ENCODE data around the gene INPP4B.

The INPP4B gene

GRCh38 chr4:142341268-142341667 is 504.8 kb downstream of the INPP4B start:
- no peak for DNase-seq (ENCODE audit: low read depth)

- no peak for DNase-seq (ENCODE audit: low read depth)
Measured at GRCh38 chr4:142339053-142339452, 507.0 kb downstream of the INPP4B start.

DNA sequence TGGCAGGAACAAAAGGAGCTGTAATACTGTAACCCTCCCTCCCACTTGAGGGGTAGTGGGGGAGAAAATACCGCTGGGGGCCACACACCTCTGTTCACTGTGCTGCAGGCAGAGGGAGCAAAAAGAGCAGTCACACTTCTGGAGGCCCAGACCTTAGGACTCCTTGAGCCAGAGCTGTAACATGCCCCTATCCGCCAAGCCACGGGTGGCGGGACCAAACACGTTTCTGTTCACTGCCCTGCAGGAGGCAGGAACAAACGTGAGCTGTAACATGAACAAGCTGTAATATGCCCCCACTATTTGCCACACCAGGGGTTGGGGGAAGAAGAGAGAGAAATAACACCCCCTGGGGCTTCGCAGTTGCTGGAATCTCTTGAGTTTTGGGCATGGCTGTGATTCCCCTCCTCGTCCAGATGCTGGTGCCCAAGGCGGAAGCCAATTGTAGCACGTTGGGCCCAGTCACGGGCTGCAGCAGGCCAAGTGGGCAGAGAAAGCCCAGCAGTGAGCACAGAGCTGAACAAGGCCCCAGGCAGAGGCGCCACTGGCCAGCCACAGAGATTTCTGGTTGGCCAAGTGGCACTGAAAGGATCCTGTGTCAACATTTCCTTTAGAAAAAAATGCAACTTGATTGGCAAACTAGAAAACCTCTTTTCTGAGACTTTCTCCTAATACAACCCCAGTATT is 509.7 kb downstream of the INPP4B start:
- DNase-seq (ENCODE audit: low read depth), result no peak

- no peak for DNase-seq (ENCODE audit: low read depth)
Measured at GRCh38 chr4:142334931-142335330, 511.2 kb downstream of the INPP4B start.

DNA sequence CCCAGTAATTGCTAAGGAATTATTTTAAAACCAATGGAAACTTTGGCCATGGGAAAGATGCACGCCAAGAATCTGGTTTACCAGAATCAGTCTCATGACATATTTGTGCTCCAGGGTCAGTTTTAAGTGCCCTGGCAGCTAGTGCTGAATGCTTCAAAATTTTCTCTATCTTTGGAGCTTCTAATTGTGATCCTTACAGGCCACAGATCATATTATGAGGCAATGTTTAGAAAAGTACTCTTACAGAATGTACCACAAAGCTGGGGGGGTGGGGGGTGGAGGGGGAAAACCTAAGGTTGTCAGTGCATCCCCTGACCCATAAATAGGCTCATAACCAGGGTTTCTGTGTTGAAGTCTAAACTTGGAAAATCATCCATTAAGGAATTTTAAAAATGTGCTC is 514.5 kb downstream of the INPP4B start:
- no peak for DNase-seq (ENCODE audit: low read depth)

- DNase-seq (ENCODE audit: low read depth), result no peak
Measured at GRCh38 chr4:142331132-142331531, 515.0 kb downstream of the INPP4B start.

GRCh38 chr4:142330311-142330710 is 515.8 kb downstream of the INPP4B start:
- DNase-seq (ENCODE audit: low read depth), result no peak

GRCh38 chr4:142329313-142329712 is 516.8 kb downstream of the INPP4B start:
- no peak for DNase-seq (ENCODE audit: low read depth)

GRCh38 chr4:142326181-142326580 is 519.9 kb downstream of the INPP4B start:
- no peak for DNase-seq (ENCODE audit: low read depth)

DNA sequence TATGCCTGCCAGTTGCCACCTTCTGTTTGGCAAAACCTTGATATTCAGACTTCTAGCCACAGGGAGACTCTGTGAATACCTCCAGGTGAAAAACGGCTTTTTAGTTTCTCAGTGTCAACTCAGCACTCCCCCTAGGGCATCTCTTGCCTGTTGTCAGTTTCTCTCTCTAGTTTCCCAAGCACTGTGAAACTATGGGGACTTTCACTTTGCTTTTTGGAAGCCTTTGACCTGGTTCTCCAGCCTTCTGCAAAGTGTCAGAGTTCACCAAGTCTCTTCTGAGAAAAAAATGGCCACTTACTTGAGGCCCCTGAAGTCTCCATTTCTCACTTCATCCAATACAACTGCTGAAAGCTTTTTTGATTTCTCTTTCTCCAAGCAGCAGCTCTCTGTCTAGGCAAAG is 521.5 kb downstream of the INPP4B start:
- no peak for DNase-seq (ENCODE audit: low read depth)

DNA sequence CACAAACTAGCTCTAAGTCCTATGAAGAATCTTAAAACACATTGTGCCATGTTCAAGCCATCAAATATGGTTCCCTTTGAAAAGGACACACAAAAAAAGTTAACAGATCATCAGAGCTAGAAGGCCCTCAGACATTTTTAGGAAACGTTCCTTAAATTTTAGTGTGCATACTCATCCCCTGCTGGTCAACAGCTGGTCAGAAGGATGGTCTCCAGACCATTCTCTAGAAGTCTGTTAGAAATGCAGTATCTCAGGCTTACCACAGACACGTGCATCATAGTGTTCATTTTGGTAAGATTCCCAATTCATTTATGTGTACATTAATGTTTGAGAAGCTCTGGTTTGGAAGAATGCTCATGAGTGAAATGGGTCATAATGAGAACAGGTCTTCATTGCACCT is 523.1 kb downstream of the INPP4B start:
- DNase-seq (ENCODE audit: low read depth), result no peak

DNA sequence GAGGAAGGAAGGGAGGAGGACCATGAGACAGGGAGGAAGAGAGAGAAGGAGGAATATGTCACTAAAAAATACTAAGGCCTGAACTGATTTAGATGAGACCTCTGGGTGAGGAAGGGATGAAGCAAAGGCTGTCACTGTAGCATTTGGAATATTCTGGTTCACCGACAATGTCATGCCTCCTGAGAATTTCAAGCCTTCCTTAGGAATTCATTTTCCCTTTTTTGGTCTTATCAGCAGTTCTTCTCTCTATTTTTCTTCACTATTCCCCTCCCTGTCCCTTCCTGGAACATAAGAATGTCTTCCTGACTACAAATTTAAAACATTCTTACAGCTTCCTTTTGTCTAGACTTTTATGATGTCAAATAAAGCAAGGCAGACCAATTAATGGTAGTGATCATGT is 527.8 kb downstream of the INPP4B start:
- DNase-seq (ENCODE audit: low read depth), result no peak

DNA sequence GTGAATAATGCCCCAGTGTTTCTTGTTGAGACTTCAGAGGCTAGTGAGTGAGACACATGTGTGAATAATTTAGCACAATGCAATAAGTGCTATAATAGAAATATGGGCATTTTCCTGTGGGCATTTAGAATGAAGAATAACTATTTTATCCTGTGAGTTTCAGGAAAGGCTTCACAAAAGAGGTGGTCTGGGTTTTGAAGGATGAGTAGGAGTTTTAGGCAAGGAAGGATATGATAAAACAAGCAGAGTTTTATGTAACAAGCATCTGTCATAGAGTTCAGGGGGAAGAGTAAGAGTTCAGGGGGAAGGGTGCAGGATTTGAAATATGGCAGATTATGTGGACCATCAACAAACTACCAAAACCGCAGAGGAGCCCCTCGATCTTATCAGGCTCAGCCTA is 529.2 kb downstream of the INPP4B start:
- DNase-seq (ENCODE audit: low read depth), result no peak

DNA sequence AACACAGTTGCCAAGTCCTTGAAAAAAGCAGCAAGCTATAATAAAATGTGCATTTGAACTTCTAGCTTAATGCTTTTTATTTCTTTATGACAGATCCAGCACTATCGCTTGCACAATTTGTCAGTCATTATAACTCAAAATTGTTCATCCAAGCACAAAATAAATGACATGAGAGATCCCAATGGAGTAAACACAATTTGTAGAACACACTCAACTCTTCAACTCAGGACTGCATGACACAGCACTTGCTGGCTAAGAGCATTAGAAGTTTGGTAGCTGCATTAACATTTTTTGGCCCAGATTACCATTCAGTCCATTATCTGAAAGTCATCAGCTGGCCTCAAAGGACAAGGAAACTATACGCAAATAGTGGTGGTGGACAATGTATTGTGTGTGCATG is 530.1 kb downstream of the INPP4B start:
- no peak for DNase-seq (ENCODE audit: low read depth)

DNA sequence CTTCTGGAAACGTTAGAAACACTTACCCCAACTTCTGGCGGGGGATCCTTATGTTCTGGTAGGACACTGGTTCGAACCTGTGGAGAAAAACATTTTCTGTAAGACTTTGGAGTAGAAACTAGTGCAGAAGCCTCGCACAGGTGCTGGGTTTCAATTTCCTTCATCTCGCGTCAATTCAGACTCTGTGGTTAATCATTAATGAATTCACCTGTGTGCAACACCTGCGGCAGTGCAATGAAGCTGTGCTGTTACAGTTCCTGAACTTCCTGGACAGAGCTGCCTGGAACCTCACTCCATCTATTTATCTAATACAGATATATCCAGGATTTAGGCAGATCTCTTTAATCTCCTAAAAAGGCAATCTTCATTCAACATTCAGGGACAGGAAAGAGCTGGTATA is 531.4 kb downstream of the INPP4B start:
- DNase-seq (ENCODE audit: low read depth), result no peak

DNA sequence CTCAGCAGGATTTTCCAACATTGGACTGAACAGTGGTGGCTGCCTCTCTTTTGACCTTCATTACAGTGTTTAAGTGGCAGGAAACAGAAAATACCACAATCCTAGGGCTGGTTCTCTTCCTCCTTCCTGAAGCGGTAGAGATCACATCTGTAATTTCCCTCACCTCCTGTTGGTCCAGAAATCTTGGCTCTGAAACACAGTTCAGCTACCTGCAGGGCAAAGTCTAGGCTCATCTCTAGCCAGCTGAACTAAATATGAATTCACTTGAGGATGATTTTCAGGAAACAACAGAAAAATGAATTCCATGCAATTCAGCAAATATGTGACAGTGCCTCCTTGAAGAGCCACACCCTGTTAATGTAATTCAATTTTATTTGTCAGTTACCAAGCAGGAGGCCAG is 531.9 kb downstream of the INPP4B start:
- DNase-seq (ENCODE audit: low read depth), result no peak

DNA sequence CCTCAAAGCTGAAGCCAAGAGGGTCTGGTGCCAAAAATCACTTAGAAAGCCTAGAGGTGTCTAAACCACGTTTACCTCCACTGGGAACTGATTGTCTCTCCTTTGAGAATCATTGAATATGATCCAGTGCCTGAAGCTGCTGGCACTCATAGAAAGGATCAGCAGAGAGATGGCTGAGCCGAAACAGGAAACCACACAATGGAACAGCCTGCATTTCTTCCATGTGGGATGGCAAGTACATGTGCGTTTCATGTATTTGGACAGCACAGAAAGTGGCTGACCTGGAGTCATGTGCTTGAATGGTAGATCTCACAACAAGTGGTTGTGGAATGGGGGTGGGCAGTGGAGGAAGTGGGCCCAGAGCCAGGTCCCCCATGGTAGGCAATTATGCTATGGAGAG is 533.7 kb downstream of the INPP4B start:
- no peak for DNase-seq (ENCODE audit: low read depth)

GRCh38 chr4:142311916-142312315 is 534.2 kb downstream of the INPP4B start:
- no peak for DNase-seq (ENCODE audit: low read depth)

GRCh38 chr4:142309772-142310171 is 536.3 kb downstream of the INPP4B start:
- DNase-seq (ENCODE audit: low read depth), result no peak

DNA sequence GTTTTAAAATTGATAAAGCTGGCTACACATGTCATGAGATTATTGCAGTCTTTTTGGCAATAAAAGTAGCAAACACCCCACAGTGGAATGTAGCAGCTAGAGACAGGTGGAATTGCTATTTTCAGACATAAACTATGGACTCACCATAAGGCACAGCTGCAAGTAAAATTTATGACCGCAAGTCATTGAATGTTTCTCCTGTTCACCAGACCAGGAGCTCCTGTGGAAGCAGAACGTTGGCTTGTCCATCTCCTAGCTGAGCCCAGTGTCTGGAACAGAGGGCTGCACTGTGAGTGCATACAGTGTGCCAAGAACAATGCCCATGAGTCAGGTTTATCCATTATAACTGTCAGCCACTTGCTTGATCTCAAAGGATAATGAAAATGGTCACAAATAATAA is 538.2 kb downstream of the INPP4B start:
- DNase-seq (ENCODE audit: low read depth), result no peak

- DNase-seq (ENCODE audit: low read depth), result no peak
Measured at GRCh38 chr4:142297313-142297712, 548.8 kb downstream of the INPP4B start.

DNA sequence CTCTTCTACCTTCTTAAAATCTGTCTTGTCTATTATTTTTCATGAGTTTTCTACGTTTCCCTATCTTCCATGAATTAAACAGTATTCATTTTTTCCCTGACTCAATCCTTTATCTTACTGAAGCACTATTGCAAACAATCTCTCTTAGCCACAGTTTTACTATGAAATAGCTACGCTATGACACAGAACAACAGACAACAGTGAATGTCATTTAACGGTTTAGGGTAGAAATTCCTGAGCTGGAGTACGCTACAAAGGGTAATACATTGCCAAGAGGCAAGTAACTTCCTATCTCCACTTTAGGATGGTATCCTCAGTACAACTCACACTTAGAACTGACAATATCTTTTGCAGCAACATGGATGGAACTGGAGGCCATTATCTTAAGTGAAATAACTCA is 552.6 kb downstream of the INPP4B start:
- DNase-seq (ENCODE audit: low read depth), result no peak

- DNase-seq (ENCODE audit: low read depth), result no peak
Measured at GRCh38 chr4:142292231-142292630, 553.9 kb downstream of the INPP4B start.

DNA sequence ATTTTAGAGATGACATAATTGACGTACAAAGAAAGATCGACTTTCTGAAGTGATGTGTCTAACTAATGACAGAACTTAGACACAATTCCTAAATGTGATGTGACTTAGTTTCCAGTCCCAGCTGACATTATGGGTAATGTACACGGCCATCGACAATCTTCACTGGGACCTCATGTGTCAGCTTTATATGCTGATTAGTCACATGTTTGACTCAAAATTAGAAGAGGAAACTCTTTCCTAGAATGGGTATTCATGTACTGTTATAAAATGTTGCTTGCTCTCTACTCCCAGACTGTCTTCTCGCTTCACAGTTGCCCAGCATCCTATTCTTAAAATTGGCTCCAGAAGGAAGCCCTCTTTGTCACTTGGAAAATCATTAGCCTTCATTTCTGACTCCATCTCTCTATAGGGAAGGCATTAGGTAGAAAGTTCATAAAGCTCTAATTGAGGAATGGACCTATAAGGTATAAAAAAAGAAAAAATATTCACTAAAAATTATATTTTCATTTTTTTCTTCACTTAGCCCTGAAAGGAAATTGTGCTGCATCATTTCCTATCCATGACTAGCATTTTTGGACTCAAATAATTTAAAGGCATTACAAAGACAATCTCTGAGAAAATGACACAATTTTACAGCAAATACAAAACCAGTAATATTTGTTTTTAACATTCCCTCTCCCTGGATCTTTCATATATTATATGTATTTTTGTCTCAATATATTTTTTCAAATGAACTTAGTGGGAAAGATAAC is 554.6 kb downstream of the INPP4B start:
- DNase-seq (ENCODE audit: low read depth), result no peak
